Keratinocyte (primary cell): ENCODE data around the gene FBXO17. TPM values are rescaled to one million over a fixed set of nuclear protein-coding genes. Genes with fewer than 3 reads are reported as not detected.

Experiments
- DNase-seq: peaks from one replicate; pipeline ENCODE4 v3.0.0-alpha.2; 2011; ENCODE audit warnings: low read depth, missing footprints, low spot score
- FAIRE-seq: peaks from 2 replicates; lab custom pipeline; 2011; peaks lifted over from hg19 to GRCh38; lab: Jason Lieb, UNC
- H2AFZ ChIP-seq: 2 replicates; pipeline ENCODE4 v1.6.0; 2012; ENCODE audit warnings: low read length, control low read depth, inconsistent platforms; ENCODE audit not compliant: control insufficient read depth
- H3K27ac ChIP-seq: 2 replicates; pipeline ENCODE4 v1.5.1; 2011; ENCODE audit warnings: low read length; ENCODE audit not compliant: control insufficient read depth, insufficient read depth
- H3K27me3 ChIP-seq: 3 replicates; pipeline ENCODE4 v1.6.0; 2011; ENCODE audit warnings: low read length; ENCODE audit not compliant: control insufficient read depth, insufficient read depth; ENCODE audit errors: extremely low read depth
- H3K36me3 ChIP-seq, 2 experiments: 2 replicates in 1 of 2; 3 replicates in 1 of 2; pipeline ENCODE4 v1.5.1; 2011; ENCODE audit warnings: low read length in 2 of 2, mild to moderate bottlenecking in 1 of 2; ENCODE audit not compliant: control insufficient read depth in 2 of 2, insufficient read depth in 2 of 2; ENCODE audit errors: extremely low read depth in 1 of 2
- H3K4me1 ChIP-seq: 3 replicates; pipeline ENCODE4 v1.5.1; 2011; ENCODE audit warnings: low read length; ENCODE audit not compliant: control insufficient read depth, insufficient read depth; ENCODE audit errors: extremely low read depth
- H3K4me2 ChIP-seq: 3 replicates; pipeline ENCODE4 v1.6.0; 2011; ENCODE audit warnings: low read depth, low read length; ENCODE audit not compliant: control insufficient read depth, insufficient read depth; ENCODE audit errors: extremely low read depth
- H3K4me3 ChIP-seq, 3 experiments: fragments of 200-600 bp in 1 of 3; sonication (generic) in 1 of 3; 2 replicates in 2 of 3; 3 replicates in 1 of 3; pipeline ENCODE4 v1.5.1; 2011 to 2016; ENCODE audit warnings: low read length in 3 of 3, mild to moderate bottlenecking in 3 of 3, control low read depth in 2 of 3, inconsistent platforms in 1 of 3, low read depth in 1 of 3, mixed read lengths in 1 of 3, mixed run types in 1 of 3, moderate library complexity in 1 of 3; ENCODE audit not compliant: control insufficient read depth in 2 of 3, insufficient read depth in 2 of 3; ENCODE audit errors: extremely low read depth in 1 of 3
- H3K79me2 ChIP-seq: 2 replicates; pipeline ENCODE4 v1.6.0; 2012; ENCODE audit warnings: low read length; ENCODE audit not compliant: control insufficient read depth, insufficient read depth
- H3K9ac ChIP-seq: 3 replicates; pipeline ENCODE4 v1.6.0; 2011; ENCODE audit warnings: low read length; ENCODE audit not compliant: control insufficient read depth, insufficient read depth; ENCODE audit errors: extremely low read depth
- H3K9me1 ChIP-seq: 3 replicates; pipeline ENCODE4 v1.6.0; 2011; ENCODE audit warnings: low read length; ENCODE audit not compliant: control insufficient read depth, insufficient read depth; ENCODE audit errors: extremely low read depth
- H3K9me3 ChIP-seq: 2 replicates; pipeline ENCODE4 v1.5.1; 2012; ENCODE audit warnings: low read depth, low read length; ENCODE audit not compliant: control insufficient read depth
- H4K20me1 ChIP-seq: 3 replicates; pipeline ENCODE4 v1.6.0; 2011; ENCODE audit warnings: low read length; ENCODE audit not compliant: control insufficient read depth, insufficient read depth; ENCODE audit errors: extremely low read depth
- CTCF ChIP-seq, 3 experiments: IDR thresholded peaks in 1 of 3; conservative IDR thresholded peaks in 1 of 3; optimal IDR thresholded peaks in 1 of 3; 2 replicates in 2 of 3; 3 replicates in 1 of 3; pipeline versions ENCODE3 to v1.5.1; 2011; ENCODE audit warnings: low read length in 3 of 3, mild to moderate bottlenecking in 3 of 3, moderate library complexity in 2 of 3, control low read depth in 1 of 3, inconsistent platforms in 1 of 3; ENCODE audit not compliant: insufficient read depth in 2 of 3; ENCODE audit errors: extremely low read depth in 1 of 3
- EZH2 ChIP-seq: IDR thresholded peaks from one replicate; pipeline ENCODE4 v1.6.1; 2012; ENCODE audit warnings: inconsistent platforms, mild to moderate bottlenecking, low read length, moderate library complexity
- dilution Hi-C: fragments of 300-500 bp; cut with MboI; formaldehyde crosslinking; loops from one replicate; pipeline ENCODE4 v1.7.0; 2020; ENCODE audit warnings: low sequenced_read_pairs; ENCODE audit not compliant: extremely low pct_ligation_motif_present
- polyA plus RNA-seq, 5 experiments: library from polyadenylated mRNA; depleted of rRNA in 3 of 5; stranded (reverse) in 3 of 5; stranded (forward) in 1 of 5; unstranded in 1 of 5; fragments of >200 nt; gene quantifications; 1 replicate in 1 of 5; 2 replicates in 3 of 5; 3 replicates in 1 of 5; pipeline versions ENCODE4 v1.2.1 to v1.2.3, GENCODE V29; 2011 to 2012; ENCODE audit warnings: missing spikeins in 2 of 5, low read depth in 1 of 5, low replicate concordance in 1 of 5

Gene FBXO17
- polyA plus RNA-seq, 1 donor (not counting 4 experiments of a cell fraction or from before 2014, with no cell fraction given), result 5.4 TPM

GRCh38 chr19:38932425-38933179 lies 42.9 kb downstream of the FBXO17 start:
- H3K36me3 ChIP-seq, result peaks cover 5 to 8% of the 10 kb centered on the region in 2 experiments
- no peak overlapping the region for H3K4me3 ChIP-seq
- H3K9ac ChIP-seq, result no peak overlapping the region
- no peaks in the 10 kb centered on the region for H3K27me3 ChIP-seq
- TF ChIP-seq CTCF (optimal IDR thresholded peaks at IDR 0.05 in 1 of 3, IDR thresholded peaks at IDR 0.05 in 1 of 3, conservative IDR thresholded peaks at IDR 0.05 in 1 of 3; ENCODE audit: extremely low read depth in 1 of 3, insufficient read depth in 2 of 3, low read length in 3 of 3) (peak; percentile 27 to 48 (median 34)), EZH2 (no peak)
- FAIRE-seq (no peak), DNase-seq (no peak)
- H3K79me2 ChIP-seq, result peaks cover 43% of the 10 kb centered on the region
- dilution Hi-C loops, result no loop called here
- no peaks in the 10 kb centered on the region for H3K9me3 ChIP-seq
- peaks cover 15% of the 10 kb centered on the region for H3K4me1 ChIP-seq
- no peaks in the 10 kb centered on the region for H4K20me1 ChIP-seq
- no peaks in the 10 kb centered on the region for H3K9me1 ChIP-seq
- H3K4me2 ChIP-seq, result peak overlapping the region; percentile 77
- no peak overlapping the region for H2AFZ ChIP-seq
- H3K27ac ChIP-seq, result no peak overlapping the region

GRCh38 chr19:38931521-38931793 lies 44.1 kb downstream of the FBXO17 start:
- no peak for FAIRE-seq
- Histone ChIP-seq H3K36me3 (peaks cover 5 to 8% of the 10 kb centered on the region in 2 experiments), H3K9me1 (no peaks in the 10 kb centered on the region), H3K4me2 (peak overlapping the region; percentile 77), H3K79me2 (peaks cover 43% of the 10 kb centered on the region), H3K9ac (peak overlapping the region; percentile 96), H4K20me1 (no peaks in the 10 kb centered on the region), H3K9me3 (no peaks in the 10 kb centered on the region), H3K4me1 (peaks cover 15% of the 10 kb centered on the region), H3K27me3 (no peaks in the 10 kb centered on the region), H2AFZ (no peak overlapping the region), H3K27ac (peak overlapping the region; percentile 98), H3K4me3 (peak overlapping the region; percentile 80 to 83 (median 81))
- no peak for DNase-seq
- dilution Hi-C loops, result no loop called here
- TF ChIP-seq EZH2 (no peak), CTCF (optimal IDR thresholded peaks at IDR 0.05 in 1 of 3, IDR thresholded peaks at IDR 0.05 in 1 of 3, conservative IDR thresholded peaks at IDR 0.05 in 1 of 3; ENCODE audit: extremely low read depth in 1 of 3, insufficient read depth in 2 of 3, low read length in 3 of 3) (no peak)
